Measurements from ENCODE around the gene CTBP2.
"Not testable (repeated sequence)": the region's sequence is repeated elsewhere in the genome, so short reads cannot be mapped to it uniquely, and the experiment has no call there.

The CTBP2 gene

GRCh38 chr10:125156739-125157480, 3.5 kb downstream of the CTBP2 start:
- DNase-seq = no peak

- no peak for DNase-seq
These were observed 4.2 kb downstream of the CTBP2 start for GRCh38 chr10:125156196-125156595.

GRCh38 chr10:125155101-125155500, 5.3 kb downstream of the CTBP2 start:
- DNase-seq = no peak

- no peak for DNase-seq
These were observed 5.8 kb downstream of the CTBP2 start for GRCh38 chr10:125154529-125154928.

- no peak for DNase-seq
These were observed 6.5 kb downstream of the CTBP2 start for GRCh38 chr10:125153703-125154490.

- no peak for DNase-seq
These were observed 7.7 kb downstream of the CTBP2 start for GRCh38 chr10:125152450-125153368.

GRCh38 chr10:125151553-125152449, 8.6 kb downstream of the CTBP2 start:
- DNase-seq = no peak

GRCh38 chr10:125151170-125151552, 9.2 kb downstream of the CTBP2 start:
- DNase-seq = no peak

- not testable (repeated sequence) for DNase-seq
These were observed 9.8 kb downstream of the CTBP2 start for GRCh38 chr10:125150376-125151083.

GRCh38 chr10:125149680-125150047, 10.7 kb downstream of the CTBP2 start:
- no peak for DNase-seq

GRCh38 chr10:125149036-125149679, 11.2 kb downstream of the CTBP2 start:
- DNase-seq = no peak

- DNase-seq = no peak
These were observed 11.8 kb downstream of the CTBP2 start for GRCh38 chr10:125148528-125148927.

GRCh38 chr10:125147971-125148439, 12.4 kb downstream of the CTBP2 start:
- DNase-seq = no peak

- DNase-seq = no peak
These were observed 13.4 kb downstream of the CTBP2 start for GRCh38 chr10:125146791-125147579.

GRCh38 chr10:125145636-125146035, 14.7 kb downstream of the CTBP2 start:
- DNase-seq = no peak

GRCh38 chr10:125144693-125145623, 15.4 kb downstream of the CTBP2 start:
- DNase-seq = peak; percentile 40

GRCh38 chr10:125144206-125144605, 16.2 kb downstream of the CTBP2 start:
- no peak for DNase-seq

- DNase-seq = no peak
These were observed 17.4 kb downstream of the CTBP2 start for GRCh38 chr10:125142946-125143345.

All from activated CD4-positive, alpha-beta T cell treated with anti-CD3 and anti-CD28 coated beads for 48 hours (primary cell).